ENCODE data around the gene MCC.

DNA sequence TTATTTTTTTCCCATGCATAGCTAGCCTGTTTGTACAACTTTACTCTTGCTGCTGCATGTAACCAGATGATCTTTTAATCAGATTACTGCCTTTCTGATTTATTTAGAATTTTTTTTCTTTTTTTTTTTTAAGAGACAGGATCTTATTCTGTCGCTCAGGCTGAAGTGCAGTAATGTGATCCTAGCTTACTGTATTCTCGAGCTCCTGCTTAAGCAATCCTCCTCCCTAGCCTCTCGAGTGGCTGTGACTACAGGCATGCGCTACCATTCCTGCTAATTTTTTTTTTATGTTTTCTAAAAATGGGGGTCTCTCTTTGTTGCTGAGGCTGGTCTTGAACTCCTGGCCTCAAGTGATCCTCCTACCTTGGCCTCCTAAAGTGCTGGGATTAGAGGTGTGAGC, 502.0 kb downstream of the MCC start:
- TF ChIP-seq POLR2AphosphoS5 (IDR thresholded peaks at IDR 0.05) (no peak), POLR2A (IDR thresholded peaks at IDR 0.05; ENCODE audit: low read depth) (no peak), EP300 (IDR thresholded peaks at IDR 0.05) (no peak)
- TF ChIP-seq, protein P1, sequence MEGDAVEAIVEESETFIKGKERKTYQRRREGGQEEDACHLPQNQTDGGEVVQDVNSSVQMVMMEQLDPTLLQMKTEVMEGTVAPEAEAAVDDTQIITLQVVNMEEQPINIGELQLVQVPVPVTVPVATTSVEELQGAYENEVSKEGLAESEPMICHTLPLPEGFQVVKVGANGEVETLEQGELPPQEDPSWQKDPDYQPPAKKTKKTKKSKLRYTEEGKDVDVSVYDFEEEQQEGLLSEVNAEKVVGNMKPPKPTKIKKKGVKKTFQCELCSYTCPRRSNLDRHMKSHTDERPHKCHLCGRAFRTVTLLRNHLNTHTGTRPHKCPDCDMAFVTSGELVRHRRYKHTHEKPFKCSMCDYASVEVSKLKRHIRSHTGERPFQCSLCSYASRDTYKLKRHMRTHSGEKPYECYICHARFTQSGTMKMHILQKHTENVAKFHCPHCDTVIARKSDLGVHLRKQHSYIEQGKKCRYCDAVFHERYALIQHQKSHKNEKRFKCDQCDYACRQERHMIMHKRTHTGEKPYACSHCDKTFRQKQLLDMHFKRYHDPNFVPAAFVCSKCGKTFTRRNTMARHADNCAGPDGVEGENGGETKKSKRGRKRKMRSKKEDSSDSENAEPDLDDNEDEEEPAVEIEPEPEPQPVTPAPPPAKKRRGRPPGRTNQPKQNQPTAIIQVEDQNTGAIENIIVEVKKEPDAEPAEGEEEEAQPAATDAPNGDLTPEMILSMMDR (IDR thresholded peaks at IDR 0.05), result no peak
